Hepatocyte (in vitro differentiated cells): ENCODE results near the gene NBAS. TPM values are rescaled to one million over a fixed set of nuclear protein-coding genes. Genes with fewer than 3 reads are reported as not detected.

Source experiments
- DNase-seq: peaks from one replicate; pipeline ENCODE4 v3.0.0-alpha.2; 2016; ENCODE audit warnings: low spot score
- H2AFZ ChIP-seq: fragments of 200-600 bp; sonication (generic); 2 replicates; pipeline ENCODE4 v1.6.0; 2016; ENCODE audit warnings: antibody characterized with exemption, mild to moderate bottlenecking
- H3K27ac ChIP-seq: fragments of 200-600 bp; sonication (generic); 2 replicates; pipeline ENCODE4 v1.5.1; 2016; ENCODE audit warnings: mild to moderate bottlenecking
- H3K27me3 ChIP-seq: fragments of 200-600 bp; sonication (generic); 2 replicates; pipeline ENCODE4 v1.6.1; 2016
- H3K36me3 ChIP-seq: fragments of 200-600 bp; sonication (generic); replicated peaks from 2 replicates; pipeline ENCODE4 v1.5.1; 2016; ENCODE audit warnings: low read depth; ENCODE audit not compliant: insufficient read depth
- H3K4me1 ChIP-seq: fragments of 200-600 bp; sonication (generic); 2 replicates; pipeline ENCODE4 v1.5.1; 2016; ENCODE audit warnings: mild to moderate bottlenecking, moderate library complexity; ENCODE audit not compliant: insufficient read depth
- H3K4me2 ChIP-seq: fragments of 200-600 bp; sonication (generic); 2 replicates; pipeline ENCODE4 v1.6.0; 2016
- H3K4me3 ChIP-seq: fragments of 200-600 bp; sonication (generic); 2 replicates; pipeline ENCODE4 v1.5.1; 2016; ENCODE audit warnings: mild to moderate bottlenecking
- H3K79me2 ChIP-seq: fragments of 200-600 bp; sonication (generic); 2 replicates; pipeline ENCODE4 v1.6.0; 2017; ENCODE audit warnings: mild to moderate bottlenecking
- H3K9me2 ChIP-seq: fragments of 200-600 bp; sonication (generic); replicated peaks from 2 replicates; pipeline ENCODE4 v1.6.0; 2017; ENCODE audit warnings: mild to moderate bottlenecking; ENCODE audit not compliant: insufficient read depth
- H3K9me3 ChIP-seq: fragments of 200-600 bp; sonication (generic); 2 replicates; pipeline ENCODE4 v1.5.1; 2016; ENCODE audit warnings: low read depth, mild to moderate bottlenecking
- H4K20me1 ChIP-seq: fragments of 200-600 bp; sonication (generic); 2 replicates; pipeline ENCODE4 v1.6.0; 2016; ENCODE audit warnings: mild to moderate bottlenecking; ENCODE audit not compliant: insufficient read depth, poor library complexity, severe bottlenecking
- EZH2 ChIP-seq: fragments of 200-600 bp; sonication (generic); IDR thresholded peaks from 2 replicates; pipeline ENCODE4 v1.6.1; 2016; ENCODE audit warnings: antibody characterized with exemption, mild to moderate bottlenecking, borderline replicate concordance
- EZH2phosphoT487 ChIP-seq: fragments of 200-600 bp; sonication (generic); IDR thresholded peaks from one replicate; pipeline ENCODE4 v1.6.1; 2018; ENCODE audit warnings: antibody characterized with exemption, mild to moderate bottlenecking, low read depth, moderate library complexity; ENCODE audit not compliant: unreplicated experiment, severe bottlenecking
- WGBS: methylation state at CpG from one replicate; pipeline ENCODE4 v1.1.6; 2016; ENCODE audit warnings: low lambda C conversion rate; ENCODE audit errors: missing lambda C conversion rate; 5-methylcytosine and 5-hydroxymethylcytosine counted together
- polyA plus RNA-seq: library from polyadenylated mRNA; unstranded; fragments of >200 nt; fragmentation: Nextera tagmentation; extraction: Ambion mirVana; gene quantifications from 2 replicates; pipeline ENCODE4 v1.2.1, GENCODE V29; 2016
- total RNA-seq: library from RNA; depleted of rRNA; stranded (reverse); fragments of >200 nt; gene quantifications from 2 replicates; pipeline ENCODE4 v1.2.3, GENCODE V29; 2014
- TF ChIP-seq, protein P1 (sequence below): fragments of 200-600 bp; sonication (generic); IDR thresholded peaks from 2 replicates; pipeline ENCODE4 v1.5.1; 2016; ENCODE audit warnings: antibody characterized with exemption, mild to moderate bottlenecking; ENCODE audit not compliant: poor library complexity

NBAS gene
- total and polyA plus RNA-seq, 2 experiments from 2014 or later, result 20.8 to 47.2 TPM

DNA sequence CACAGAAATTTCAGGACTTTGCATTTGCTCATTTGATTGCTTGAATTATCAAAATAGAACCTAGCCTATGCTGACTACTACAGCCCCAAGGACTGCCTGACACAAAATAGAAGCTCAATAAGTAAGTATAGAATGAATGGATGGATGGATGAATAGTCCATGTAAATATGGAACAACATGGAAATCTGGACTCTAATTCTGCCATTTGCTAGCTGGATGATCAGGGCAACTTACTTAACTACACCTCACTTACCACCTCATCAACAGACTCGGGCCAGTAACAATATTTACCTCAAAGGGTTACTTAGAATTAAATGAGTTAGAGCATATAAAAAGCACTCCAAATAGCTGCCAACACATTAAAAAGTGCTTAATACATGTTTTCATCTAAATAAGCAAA, 50.6 kb downstream of the NBAS start:
- no peak for DNase-seq
- H3K4me2 ChIP-seq, result no peak overlapping the region
- H3K27ac ChIP-seq, result no peak overlapping the region
- no peaks in the 10 kb centered on the region for H3K9me2 ChIP-seq
- no peaks in the 10 kb centered on the region for H3K27me3 ChIP-seq
- no peaks in the 10 kb centered on the region for H4K20me1 ChIP-seq
- H3K4me3 ChIP-seq, result no peak overlapping the region
- 90% methylated on average over 1 of the region's 1 CpG for WGBS
- TF ChIP-seq EZH2 (no peak), EZH2phosphoT487 (no peak)
- TF ChIP-seq, protein P1, sequence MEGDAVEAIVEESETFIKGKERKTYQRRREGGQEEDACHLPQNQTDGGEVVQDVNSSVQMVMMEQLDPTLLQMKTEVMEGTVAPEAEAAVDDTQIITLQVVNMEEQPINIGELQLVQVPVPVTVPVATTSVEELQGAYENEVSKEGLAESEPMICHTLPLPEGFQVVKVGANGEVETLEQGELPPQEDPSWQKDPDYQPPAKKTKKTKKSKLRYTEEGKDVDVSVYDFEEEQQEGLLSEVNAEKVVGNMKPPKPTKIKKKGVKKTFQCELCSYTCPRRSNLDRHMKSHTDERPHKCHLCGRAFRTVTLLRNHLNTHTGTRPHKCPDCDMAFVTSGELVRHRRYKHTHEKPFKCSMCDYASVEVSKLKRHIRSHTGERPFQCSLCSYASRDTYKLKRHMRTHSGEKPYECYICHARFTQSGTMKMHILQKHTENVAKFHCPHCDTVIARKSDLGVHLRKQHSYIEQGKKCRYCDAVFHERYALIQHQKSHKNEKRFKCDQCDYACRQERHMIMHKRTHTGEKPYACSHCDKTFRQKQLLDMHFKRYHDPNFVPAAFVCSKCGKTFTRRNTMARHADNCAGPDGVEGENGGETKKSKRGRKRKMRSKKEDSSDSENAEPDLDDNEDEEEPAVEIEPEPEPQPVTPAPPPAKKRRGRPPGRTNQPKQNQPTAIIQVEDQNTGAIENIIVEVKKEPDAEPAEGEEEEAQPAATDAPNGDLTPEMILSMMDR, result no peak
- H3K79me2 ChIP-seq, result no peaks in the 10 kb centered on the region
- H3K4me1 ChIP-seq, result no peaks in the 10 kb centered on the region
- no peak overlapping the region for H2AFZ ChIP-seq
- no peaks in the 10 kb centered on the region for H3K9me3 ChIP-seq
- H3K36me3 ChIP-seq, result no peaks in the 10 kb centered on the region

DNA sequence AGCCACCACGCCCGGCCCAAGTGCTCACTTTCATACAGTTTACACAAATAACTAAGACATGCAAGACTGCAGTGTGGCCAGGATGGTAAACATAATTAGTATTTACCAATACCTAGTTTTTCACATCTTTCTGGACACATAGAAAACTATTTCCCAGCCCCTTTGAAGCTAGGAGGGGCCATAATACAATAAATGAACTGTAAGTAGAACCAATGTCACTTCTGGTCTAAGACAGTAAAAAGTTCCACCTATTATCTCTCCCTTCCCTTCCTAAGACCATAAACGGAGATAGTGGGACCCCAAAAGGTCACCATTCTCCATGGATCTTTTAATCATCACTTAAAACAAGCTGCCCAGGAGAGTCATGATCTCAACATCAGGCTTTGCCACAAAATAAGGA, 51.0 kb downstream of the NBAS start:
- Histone ChIP-seq H3K4me2 (no peak overlapping the region), H2AFZ (no peak overlapping the region), H4K20me1 (no peaks in the 10 kb centered on the region), H3K9me2 (no peaks in the 10 kb centered on the region), H3K36me3 (no peaks in the 10 kb centered on the region), H3K4me3 (no peak overlapping the region), H3K9me3 (no peaks in the 10 kb centered on the region), H3K27ac (no peak overlapping the region), H3K4me1 (no peaks in the 10 kb centered on the region), H3K27me3 (no peaks in the 10 kb centered on the region), H3K79me2 (no peaks in the 10 kb centered on the region)
- DNase-seq, result no peak
- WGBS, result 96% methylated on average over 3 of the region's 3 CpGs
- no peak for TF ChIP-seq EZH2
- no peak for TF ChIP-seq EZH2phosphoT487

DNA sequence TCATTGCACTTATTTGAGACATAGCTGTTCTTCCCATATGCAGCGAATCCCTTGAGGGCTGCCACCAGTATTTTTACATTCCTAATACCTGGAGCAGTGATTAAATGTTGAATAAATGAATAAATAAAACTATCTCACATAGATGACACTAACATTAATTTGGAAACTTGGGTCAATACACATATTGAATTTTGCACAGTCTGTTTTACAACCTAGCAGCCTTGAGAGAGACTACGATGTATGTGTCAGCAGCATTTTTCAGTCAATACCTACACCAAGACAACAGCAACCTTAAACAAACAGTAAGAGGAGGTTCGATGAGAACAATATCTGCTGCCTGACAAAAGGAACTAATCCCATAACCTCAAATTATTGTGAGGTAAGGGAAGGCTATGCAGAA, 53.4 kb downstream of the NBAS start:
- Histone ChIP-seq H3K9me3 (no peaks in the 10 kb centered on the region), H3K4me3 (no peak overlapping the region), H3K9me2 (no peaks in the 10 kb centered on the region), H3K27me3 (no peaks in the 10 kb centered on the region), H3K36me3 (no peaks in the 10 kb centered on the region), H4K20me1 (no peaks in the 10 kb centered on the region), H2AFZ (no peak overlapping the region), H3K79me2 (no peaks in the 10 kb centered on the region), H3K4me1 (no peaks in the 10 kb centered on the region), H3K4me2 (no peak overlapping the region), H3K27ac (no peak overlapping the region)
- 91% methylated on average over 3 of the region's 3 CpGs for WGBS
- DNase-seq, result no peak
- no peak for TF ChIP-seq EZH2
- TF ChIP-seq, protein P1, result no peak
- TF ChIP-seq EZH2phosphoT487, result no peak

DNA sequence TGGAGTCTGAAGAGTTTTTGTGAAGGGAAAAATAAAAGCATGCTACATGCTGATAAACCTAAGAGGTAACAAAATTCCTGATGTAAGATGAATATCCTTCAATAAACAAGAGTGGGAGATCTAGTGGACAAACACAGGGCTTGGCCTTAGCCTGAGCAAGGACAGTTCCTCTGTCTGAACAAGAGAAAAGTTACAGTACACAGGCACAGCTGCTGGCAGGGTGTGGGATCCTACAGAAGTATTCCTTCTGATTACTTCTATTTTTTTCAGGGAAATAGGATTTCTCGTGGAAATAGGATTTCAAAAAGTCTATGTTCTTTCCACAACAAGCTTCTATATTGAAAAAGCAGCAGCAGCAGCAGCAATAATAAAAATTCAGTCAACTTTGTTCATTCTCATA, 54.1 kb downstream of the NBAS start:
- 91% methylated on average over 1 of the region's 1 CpG for WGBS
- Histone ChIP-seq H3K9me3 (no peaks in the 10 kb centered on the region), H3K27ac (no peak overlapping the region), H2AFZ (no peak overlapping the region), H3K79me2 (no peaks in the 10 kb centered on the region), H4K20me1 (no peaks in the 10 kb centered on the region), H3K27me3 (no peaks in the 10 kb centered on the region), H3K9me2 (no peaks in the 10 kb centered on the region), H3K4me2 (no peak overlapping the region), H3K4me3 (no peak overlapping the region), H3K4me1 (no peaks in the 10 kb centered on the region), H3K36me3 (no peaks in the 10 kb centered on the region)
- no peak for DNase-seq
- TF ChIP-seq, protein P1, result no peak
- TF ChIP-seq EZH2phosphoT487 (no peak), EZH2 (no peak)
